Endometrial microvascular endothelial cells (primary cell): ENCODE data around the gene SOX13. TPM values are rescaled to one million over a fixed set of nuclear protein-coding genes. Genes with fewer than 3 reads are reported as not detected.

Experiments used
- in situ Hi-C: cut with HindIII; loops from 2 replicates; pipeline ENCODE4 v1.10.0; 2017; ENCODE audit warnings: low sequenced_read_pairs, low pct_unique_long_range_greater_than_20kb; ENCODE audit errors: inconsistent ontology term
- total RNA-seq: library from RNA; depleted of rRNA; stranded (reverse); fragments of >200 nt; gene quantifications from one replicate; pipeline ENCODE4 v1.2.3, GENCODE V29; 2015; ENCODE audit errors: inconsistent ontology term

Gene SOX13
- total RNA-seq, 1 donor from 2014 or later, result 8.7 TPM

DNA sequence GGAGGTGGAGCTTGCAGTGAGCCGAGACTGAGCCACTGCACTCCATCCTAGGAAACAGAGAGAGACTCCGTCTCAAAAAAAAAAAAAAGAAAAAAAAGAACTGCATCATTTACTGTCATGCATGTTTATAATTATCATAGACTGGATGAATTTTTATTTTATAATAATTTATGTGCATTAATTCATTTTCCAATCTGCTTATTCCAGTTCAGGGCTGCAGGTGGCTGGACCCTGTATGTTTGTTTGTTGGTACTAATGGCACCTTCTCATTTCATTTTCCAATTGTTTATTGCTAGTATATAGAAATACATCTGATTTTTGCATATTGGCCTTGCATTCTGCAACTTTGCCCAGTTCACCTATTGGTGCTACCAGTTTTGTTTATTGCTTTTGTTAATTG lies 19.0 kb upstream of the SOX13 start:
- in situ Hi-C loops, result no loop called here

DNA sequence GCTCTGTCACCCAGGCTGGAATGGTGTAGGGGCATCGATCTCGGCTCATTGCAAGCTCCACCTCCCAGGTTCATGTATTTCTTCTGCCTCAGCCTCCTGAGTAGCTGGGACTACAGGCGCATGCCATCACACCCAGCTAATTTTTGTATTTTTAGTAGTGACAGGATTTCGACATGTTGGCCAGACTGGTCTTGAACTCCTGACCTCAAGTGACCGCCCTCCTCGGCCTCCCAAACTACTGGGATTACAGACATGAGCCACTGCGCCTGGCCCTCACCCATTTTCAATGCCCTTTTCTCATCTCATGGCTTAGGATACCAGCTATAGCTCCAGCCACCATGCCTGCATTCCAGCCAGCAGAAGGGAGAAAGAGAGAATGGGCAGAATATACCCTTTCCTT lies 12.9 kb upstream of the SOX13 start:
- in situ Hi-C loops, result no loop called here

DNA sequence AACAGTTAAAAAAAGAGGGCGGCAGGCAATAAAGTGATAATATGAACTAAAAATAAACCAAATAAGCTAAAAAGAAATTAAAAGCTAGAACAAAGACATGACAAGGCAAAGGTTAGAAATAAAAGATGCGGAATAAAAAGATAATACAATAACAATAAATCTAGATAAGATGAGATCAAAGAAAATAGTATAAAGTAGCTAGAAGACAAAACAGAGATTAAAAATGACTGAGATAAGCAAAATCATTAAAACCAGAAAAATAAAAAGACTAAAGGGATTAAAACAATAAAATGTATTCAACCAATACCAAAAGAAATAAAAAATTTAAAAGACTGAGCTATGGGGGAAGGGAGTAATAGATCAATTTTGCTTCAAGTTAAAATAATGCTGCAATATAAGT lies 10.8 kb upstream of the SOX13 start:
- in situ Hi-C loops, result no loop called here

DNA sequence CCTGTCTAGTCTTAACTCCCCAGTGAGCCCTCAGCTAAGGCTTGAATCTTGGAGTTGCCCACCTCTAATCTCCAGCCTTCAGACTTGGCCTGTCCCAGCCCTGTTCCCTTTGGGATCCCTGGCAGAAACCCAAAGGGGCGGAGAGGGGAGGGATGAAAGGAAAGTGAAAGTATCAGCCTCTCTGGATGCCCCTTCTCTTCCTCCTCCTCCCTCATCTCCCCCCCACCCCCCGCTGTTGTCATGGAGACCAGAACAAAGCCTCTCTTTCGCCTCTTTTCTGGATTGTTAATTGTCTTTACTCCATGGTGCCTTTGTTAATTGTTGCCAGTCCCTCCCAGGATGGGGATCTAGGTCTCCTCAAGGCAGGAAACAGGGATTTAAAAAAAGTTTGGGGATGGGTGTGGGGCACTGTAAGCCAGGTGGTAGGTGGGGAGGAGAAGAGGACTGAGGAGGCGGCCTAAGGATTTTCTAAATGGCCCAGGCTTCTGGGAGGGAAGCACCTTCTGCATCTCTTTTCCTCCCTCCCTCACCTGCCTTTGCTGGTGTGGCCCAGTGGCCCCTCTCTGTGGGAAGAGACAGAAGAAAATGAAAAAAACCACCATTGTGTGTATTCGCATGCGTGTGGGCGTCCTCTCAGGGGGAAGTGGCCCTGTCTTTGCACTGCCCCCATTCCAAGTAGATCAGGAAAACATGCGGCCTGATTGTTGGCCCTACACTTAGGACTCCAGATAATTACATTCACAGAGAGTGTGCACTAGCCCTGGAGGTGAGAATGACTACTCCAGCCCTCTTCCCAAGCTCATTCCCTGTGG lies 7.5 kb upstream of the SOX13 start:
- in situ Hi-C loops, result no loop called here

DNA sequence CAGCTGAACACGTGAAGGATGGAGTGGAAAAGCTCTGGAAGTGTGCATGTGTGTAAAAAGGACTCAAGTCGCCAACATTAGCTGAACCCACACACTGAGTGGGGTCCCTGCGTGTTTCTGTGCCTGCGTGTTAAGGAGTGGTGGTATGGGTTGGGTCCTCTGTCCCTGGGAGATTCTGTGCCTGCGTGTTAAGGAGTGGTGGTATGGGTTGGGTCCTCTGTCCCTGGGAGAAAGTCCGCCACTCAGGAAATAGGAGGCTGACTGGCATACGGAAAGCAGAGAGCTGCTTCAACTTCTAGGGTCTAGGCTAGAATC lies 7.0 kb upstream of the SOX13 start:
- in situ Hi-C loops, result no loop called here

DNA sequence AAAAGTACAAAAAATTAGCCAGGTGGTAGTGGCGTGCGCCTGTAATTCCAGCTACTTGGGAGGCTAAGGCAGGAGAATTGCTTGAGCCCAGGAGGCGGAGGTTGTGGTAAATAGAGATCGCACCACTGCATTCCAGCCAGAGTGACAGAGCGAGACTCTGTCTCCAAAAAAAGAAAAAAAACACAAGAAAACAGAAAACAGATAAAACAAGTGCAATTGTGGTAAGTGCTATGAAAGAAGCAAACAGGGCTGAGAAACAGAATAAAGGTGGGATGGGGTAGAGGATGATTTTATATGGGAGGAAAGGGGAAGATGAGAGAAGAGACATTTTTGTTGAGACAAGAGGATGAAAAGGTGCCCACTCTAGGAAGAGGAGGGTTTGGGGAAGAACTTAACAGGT lies 5.0 kb upstream of the SOX13 start:
- in situ Hi-C loops, result no loop called here

DNA sequence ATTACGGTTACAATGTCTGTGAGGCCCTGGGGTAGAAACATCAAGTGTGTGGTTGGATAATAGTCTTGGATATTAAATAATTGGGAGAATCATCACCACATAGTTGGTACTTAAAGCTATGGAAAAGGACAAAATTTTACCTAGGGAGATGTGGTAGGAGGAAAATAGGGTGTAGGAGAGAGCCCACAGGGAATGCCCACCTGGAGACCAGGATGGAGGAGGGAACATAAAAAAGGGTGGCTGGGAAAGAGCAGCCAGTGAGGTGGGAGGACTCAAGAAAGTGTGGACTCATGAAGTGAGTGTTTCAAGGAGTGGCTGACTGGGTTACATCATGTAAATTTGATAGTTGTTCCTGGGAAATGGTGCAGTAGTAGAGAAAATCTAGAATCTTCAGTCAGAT lies 3.0 kb upstream of the SOX13 start:
- in situ Hi-C loops, result no loop called here

DNA sequence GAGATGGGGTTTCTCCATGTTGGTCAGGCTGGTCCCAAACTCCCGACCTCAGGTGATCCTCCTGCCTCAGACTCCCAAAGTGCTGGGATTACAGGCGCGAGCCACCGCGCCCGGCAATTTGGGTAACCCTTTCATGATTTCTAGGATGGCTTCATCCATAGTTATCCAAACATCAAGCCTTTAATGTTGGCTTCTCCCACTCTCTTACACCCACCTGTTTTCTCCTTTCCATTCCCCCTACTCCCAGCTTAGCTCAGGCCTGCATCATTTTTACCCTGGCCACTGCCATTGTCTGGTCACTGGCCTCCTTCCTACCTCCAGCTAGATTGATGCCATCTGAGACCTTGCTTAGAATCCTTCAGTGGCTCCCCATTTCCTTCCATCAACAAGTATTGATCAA lies 2.0 kb upstream of the SOX13 start:
- in situ Hi-C loops, result no loop called here

DNA sequence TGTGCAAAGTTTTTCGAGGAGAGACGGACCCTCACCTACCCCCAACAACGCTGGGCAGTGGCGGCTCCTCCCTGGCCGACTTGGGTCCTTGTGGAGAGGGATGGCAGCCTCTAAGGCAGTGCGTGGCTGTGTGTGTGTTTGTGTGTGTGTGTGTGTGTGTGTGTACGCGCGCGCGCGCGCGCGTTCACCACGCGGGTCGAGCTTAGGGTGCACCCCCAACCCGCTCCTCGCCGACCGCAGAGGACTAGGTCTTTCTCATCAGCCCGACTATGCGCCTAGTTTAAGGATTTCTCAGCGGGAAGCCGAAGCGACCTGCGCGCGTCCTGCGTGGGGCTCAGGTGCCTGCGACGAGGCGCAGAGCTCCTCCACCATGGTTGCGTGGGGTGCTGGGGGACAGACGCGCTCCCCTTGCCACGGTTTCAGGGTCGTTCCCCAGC lies 940 bp downstream of the SOX13 start:
- in situ Hi-C loops, result no loop called here

DNA sequence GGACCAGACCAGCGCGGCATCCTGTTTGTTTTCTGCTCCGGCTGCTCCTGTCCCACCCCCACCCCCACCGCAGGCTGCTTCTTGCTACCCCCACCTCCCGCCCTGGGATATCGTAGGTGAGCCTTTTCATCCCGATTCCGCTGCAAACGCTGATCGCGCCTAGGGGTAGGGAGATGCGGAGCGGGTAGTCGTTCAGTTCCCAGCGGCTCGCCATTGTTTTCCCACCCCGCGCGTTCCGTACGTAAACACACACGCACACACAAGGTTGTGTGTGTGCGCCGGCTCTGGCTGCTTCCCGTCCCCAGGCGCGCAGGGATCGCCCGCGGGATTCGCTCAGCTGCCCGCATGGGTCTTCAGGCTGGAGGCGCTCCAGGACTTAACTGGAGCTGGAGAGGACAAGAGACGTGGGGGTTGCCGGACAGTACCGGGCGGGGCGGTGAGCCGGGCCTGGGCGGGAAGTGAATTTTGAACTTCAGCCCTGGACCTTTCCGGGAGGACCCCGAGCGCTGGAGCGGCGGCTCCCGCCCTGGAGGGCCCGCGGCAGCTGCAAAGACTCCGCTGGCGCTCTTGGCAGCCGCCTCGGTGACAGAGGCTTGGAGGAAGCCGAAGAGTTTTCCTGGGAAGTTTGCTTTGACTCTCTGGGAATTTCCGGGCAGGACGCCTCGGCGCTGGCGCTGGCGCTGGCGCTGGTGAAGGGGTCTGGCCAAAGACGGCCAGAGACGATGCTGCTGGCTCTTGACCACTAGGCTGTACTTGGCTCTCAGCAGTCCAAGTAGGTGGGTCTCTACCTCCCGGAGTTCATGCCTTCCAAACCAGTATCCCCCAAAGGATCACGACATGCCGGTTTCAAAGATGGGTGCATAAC lies 1.6 kb downstream of the SOX13 start:
- in situ Hi-C loops, result no loop called here

DNA sequence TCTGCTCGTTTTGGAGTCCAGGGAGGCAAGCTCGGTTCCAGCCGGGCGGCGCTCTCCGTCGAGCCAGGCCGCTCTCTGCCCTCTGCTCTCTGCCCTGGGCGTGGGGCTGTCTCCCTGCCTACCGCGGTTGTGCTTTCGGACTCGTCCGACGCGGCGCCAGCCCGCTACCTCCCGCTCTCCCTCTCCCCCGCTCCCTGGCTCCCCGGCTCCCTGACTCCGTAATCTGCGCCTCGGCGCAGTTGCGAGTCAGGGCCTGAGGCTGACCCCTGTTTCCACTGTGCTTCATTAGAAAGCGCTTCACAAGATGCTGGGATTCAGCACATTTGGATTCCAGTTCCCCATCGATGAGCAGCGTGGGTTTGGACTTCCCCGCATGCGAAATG lies 2.2 kb downstream of the SOX13 start:
- in situ Hi-C loops, result no loop called here

DNA sequence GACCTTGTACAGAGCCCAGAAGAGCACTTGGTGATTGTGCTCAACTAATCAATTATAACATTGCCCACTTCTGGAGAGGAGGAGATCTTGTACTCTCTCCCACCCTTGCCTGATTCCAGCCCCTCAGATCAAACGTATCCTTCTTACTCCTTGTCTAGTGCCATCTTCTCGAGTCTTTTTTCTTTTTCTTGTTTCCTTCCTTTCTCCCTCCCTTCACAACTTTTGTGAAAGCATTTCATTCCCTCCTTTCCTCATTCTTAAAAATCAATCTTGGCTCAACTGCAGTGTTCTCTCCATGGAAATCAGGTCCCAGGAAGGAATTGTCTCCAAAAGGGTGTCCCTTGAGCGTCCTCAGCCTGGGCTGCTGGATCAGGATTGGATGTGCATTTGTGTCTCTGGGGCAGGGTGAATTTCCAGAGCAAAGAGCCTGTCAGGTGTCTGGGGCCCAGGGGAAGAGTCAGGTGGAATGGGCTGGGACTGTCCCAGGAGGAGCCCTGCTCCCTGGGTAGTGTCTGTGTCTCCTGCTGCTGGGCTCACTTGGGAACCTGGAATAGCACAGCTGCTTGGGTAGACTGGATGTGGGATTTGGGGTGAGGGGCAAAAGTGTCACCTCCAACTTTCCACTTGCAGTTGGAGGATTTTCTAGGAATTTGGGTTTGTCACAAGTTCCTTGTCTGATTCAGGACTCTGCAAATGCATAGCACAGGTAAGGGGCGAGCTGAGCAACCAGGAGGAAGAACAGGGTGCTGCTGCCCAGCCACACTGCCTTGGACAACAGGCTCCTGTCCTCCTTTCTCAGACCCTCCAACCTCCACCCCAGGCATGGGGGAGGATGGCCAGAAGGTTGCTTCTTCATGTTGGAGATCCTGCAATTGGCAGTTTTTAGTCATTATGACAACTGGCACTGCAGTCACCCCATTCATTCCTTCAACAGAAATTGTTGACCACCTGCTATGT lies 3.3 kb downstream of the SOX13 start:
- in situ Hi-C loops, result no loop called here

DNA sequence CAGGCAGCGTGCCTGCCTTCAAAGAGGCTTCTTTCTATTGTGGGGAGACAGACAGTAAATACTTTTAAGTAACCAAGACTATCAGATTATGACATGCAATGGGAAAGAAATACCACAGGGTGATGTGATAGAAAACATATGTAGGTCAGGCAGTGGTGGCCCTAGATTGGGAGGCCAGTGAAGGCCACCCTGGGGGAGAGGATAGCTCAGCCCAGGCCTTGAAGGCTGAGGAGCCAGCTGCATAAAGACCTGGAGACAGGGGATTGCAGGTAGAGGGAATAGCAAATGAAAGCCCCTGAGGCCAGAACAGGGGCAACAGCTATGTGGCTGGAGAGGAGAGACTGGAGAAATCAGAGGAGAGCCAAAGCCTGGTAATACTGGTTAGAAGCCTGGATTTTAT lies 4.0 kb downstream of the SOX13 start:
- in situ Hi-C loops, result no loop called here

DNA sequence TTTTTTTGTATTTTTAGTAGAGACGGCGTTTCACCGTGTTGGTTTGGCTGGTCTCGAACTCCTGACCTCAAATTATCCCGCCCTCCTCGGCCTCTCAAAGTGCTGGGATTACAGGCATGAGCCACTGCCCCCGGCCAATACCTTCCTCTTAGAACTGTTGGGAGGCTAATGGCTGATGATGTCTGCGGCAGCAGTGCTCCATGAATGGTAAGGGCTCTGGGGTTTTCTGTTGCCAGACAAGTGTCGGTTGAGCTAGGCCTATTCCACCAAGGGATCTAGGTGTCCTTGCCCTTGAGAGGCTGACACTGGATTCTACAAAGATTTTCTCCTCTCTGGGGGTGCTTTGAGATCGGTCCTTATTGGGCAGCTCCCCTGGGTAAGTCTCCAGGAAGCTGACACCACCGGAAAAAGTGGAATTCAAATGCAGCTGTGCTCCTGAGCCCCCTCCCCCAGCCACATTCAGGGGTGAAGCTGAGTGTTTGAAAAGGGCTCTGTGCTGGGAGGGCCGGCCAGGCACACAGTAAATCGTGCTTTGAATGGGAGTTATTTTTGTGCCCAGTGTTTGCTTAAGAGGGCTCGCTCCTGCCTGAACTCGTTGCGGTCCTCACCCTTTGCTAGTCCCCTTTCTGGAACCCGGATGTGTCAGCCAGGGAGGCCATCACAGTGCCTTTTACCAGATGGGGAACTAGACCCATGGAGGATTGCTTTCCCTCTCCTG lies 5.2 kb downstream of the SOX13 start:
- in situ Hi-C loops, result no loop called here

DNA sequence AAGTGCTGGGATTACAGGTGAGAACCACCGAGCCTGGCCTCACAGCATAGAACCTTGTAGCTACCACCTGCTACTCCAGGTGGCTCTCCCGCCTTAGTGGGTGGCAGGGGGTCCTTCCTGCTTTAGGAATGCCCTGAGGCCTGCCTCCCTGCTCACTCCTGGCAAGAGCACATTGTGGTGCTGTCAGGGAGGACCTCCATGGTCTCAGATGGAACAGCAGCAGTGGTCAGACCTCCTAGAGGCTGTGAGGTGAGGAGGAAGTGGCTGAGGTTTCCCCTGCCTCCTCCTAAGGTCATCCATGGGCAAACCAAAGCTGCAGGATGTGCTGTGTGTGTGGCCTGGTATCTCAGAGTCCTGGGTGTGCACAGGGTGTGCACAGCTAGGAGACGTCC lies 6.7 kb downstream of the SOX13 start:
- in situ Hi-C loops, result no loop called here

DNA sequence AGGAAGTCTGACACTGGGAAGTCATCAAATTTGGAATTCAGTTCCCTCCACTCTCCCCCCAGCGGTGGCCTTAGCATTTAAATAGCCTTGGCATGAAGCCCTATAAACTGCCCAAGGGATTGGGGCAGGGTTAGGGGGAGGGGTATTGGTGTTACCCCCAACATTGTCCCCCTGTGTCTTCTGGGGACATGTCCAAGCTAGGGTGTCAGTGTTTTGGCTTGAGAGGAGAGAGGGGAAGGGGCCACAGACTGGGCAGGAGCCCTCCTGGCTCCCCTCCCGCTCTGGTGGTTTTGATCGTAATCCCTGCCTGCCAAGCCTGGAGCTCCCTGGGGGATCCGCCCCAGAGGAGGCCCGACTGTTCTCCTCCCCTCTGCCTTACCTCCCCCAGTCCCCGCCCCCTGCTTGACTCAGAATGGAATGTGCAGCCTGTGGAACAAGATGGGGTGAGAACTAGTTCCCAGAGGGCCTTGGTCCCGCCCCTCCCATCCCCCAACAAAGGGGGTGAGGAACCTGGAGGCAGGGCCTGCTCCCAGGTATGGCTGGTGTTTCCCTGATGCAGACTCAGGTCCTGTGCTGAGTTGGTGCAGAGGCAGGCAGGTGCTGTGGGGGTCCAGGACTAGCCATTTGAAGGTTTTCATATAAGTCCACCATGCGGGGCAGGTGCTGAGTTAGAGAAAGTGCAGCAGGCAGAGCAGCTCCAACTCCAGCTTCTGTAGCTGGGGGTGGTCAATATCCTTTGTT lies 7.4 kb downstream of the SOX13 start:
- in situ Hi-C loops, result no loop called here

DNA sequence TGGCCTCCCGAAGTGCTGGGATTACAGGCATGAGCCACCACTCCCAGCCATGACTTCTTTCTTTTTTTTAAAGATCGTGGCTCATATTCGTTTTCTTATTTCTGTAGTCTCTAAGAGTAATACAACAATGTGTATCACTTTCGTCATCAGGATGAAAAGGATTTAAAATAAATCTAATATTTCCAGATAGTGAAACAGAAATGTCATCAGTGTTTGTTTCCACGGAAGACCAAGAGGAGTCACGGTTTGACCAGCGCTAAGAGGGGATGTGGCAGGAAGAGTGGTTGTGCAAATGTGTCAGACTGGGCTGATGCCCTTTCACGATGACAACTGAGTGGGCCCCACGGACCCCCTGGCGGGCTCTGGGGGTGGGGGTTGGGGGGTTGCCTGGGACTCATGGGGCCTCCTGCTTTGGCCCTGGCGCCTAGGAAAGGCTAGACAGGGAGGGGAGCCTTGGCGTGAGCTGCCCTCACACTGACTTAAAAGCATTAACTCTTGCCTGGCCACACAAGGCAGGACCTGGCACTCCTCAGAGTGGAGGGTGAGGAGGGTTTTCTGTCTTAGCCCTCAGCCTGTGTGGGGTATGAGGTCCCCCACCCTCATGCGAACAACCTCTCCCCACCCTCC lies 8.4 kb downstream of the SOX13 start:
- in situ Hi-C loops, result no loop called here
